ENCODE results near the gene AASDH. TPM values are rescaled to one million over a fixed set of nuclear protein-coding genes. Genes with fewer than 3 reads are reported as not detected.

AASDH gene
- total RNA-seq, 1 donor from 2014 or later = 9.4 TPM

Other genes starting within 250 kb of the AASDH start
- 32.9 and 38.5 TPM in 2 replicates for gene PPAT, start 48.1 kb upstream of the AASDH start, total RNA-seq
- 188 and 190 TPM in 2 replicates for gene PAICS, start 48.8 kb upstream of the AASDH start, total RNA-seq
- gene SRP72, start 80.1 kb upstream of the AASDH start, total RNA-seq = 155 and 156 TPM in 2 replicates
- 0.14 TPM in 1 of 2 replicates, not detected in the other for gene ARL9, start 118.3 kb upstream of the AASDH start, total RNA-seq

Measured in T-helper 2 cell treated with Interferon-gamma antibody and Interleukin-4, amounts not matched to agents 100 ng/mL and 5 ng/mL, for 36 hours (primary cell).